Daoy (cell line): ENCODE data around the gene SMIM3. TPM values are rescaled to one million over a fixed set of nuclear protein-coding genes. Genes with fewer than 3 reads are reported as not detected.
"Not testable (repeated sequence)": the region's sequence is repeated elsewhere in the genome, so short reads cannot be mapped to it uniquely, and the experiment has no call there.

Source experiments
- DNase-seq: peaks from one replicate; pipeline ENCODE4 v3.0.0-alpha.2; 2015; ENCODE audit warnings: low read depth
- total RNA-seq: library from RNA; depleted of rRNA; stranded (reverse); fragments of >200 nt; shearing (Covaris generic); gene quantifications from 2 replicates; pipeline ENCODE4 v1.2.3, GENCODE V29; 2014; rRNA removed

The SMIM3 gene
- total RNA-seq, 1 experiment from 2014 or later, result 47.1 TPM

DNA sequence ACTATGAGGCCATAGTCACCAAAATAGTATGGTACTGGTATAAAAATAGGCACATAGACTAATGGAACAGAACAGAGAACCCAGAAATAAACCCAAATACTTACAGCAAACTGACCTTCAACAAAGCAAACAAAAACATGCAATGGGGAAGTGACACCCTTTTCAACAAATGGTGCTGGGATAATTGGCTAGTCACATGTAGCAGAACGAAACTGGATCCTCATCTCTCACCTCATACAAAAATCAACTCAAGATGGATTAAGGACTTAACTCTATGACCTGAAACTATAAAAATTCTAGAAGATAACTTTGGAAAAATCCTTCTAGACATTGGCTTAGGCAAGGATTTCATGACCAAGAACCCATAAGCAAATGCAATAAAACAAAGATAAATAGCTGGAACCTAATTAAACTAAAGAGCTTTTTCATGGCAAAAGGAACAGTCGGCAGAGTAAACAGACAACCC, 14.9 kb downstream of the SMIM3 start:
- DNase-seq, result not testable (repeated sequence)

DNA sequence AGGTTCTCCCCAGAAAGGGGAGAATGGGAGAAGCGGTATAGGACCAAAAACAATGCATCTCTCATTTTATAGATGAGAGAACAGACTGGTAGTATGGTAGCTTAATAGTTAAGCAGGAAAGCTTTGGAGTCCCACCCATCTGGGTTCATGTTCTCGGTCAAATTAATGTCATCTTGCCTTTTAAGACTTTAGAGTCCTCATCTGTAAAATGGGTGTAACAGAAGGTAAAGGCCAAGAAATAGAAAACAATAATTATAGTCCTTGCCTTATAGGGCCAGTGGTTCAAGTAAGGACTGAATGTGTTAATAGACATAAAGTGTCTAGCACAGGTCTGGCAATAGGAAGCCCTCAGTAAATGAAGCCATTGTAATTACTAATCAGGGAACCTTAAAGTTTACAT, 16.4 kb downstream of the SMIM3 start:
- no peak for DNase-seq

DNA sequence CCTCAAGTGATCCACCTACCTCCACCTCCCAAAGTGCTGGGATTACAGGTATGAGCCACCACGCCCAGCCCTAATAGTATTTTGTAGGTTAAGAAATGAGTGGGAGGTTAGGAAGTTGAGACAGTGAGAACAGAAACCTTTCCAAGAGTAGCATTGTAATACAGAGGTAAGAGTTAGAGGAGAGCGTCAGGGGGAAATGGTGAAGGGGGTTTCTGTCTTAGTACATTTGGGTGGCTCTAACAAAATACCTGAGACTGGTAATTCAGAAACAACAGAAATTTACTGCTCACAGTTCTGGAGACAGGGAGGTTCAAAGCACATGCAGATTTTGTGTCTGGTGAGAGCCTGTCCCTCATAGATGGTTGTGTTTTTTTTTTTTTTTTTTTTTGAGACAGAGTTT, 18.8 kb downstream of the SMIM3 start:
- DNase-seq, result no peak

DNA sequence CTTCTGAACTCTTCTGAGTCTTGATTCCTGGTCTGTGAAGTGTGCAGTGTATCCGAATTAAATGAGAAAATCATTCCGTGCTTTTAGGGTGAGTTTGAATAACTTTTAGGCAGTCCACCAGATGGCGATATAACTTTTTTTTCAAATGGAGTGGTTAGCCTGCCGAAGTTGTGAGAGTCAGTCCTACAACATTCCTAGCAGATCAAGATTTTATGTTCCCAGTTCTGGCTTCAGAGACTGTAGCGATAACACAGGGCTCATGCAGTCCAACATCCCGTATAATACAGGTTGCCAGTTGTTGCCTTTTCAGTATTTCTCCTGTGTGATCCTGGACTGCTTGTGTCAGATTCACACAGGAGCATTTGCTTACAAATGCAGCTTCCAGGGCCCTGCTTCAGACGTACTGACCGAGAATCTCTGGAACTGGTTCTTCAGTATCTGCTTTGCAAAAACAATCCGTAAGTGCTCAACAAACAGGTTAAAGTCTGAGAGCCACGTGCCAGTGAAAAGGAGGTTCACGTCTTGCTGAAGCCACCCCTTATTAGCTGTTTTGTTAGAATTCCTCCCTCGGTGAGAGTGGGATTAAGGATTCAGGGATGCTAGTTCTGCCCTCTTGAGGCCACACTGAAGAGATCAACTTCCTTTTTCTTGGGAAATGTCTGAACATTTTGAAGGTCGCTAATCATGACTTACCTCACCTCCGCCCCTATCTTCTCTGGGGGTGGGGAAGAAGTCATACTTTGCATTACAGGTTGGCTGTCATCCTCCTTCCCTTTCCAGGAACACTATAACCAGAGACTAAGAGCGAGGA, 22.8 kb downstream of the SMIM3 start:
- DNase-seq, result peak; percentile 63

DNA sequence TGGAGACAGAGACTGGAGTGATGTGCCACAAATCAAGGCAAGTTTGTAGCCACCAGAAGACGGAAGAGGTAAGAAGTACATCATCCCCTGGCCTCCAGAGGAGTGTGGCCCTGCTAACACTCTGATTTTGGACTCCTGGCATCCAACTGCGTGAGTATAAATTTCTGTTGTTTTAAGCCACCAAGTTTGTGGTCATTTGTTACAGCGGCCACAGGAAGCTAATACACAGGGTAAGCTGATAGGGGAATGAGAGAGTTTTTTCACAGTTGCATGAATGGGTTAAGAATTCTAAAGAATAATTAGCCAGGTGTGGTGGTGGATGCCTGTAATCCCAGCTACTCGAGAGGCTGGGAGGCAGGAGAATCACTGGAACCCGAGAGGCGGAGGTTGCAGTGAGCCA, 25.8 kb downstream of the SMIM3 start:
- no peak for DNase-seq

DNA sequence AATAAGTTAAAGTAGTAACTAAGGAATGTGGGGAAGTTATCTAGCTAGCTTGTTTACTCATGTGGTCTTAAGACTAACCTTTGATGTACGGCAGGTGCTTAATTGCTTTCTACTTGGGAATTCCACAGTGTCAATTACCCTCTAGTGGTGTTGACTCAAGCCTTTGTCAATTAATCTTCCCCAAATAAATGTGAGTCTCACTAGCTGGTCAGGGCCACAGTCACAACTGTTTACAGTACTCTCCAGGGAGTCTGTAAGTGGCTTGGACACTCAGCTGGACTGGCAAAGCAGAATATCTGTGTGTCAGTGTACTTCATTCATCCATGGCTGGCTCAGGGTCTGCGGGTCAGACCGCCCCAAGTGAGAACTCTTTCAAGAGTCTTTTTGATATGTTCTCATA, 30.8 kb downstream of the SMIM3 start:
- no peak for DNase-seq

DNA sequence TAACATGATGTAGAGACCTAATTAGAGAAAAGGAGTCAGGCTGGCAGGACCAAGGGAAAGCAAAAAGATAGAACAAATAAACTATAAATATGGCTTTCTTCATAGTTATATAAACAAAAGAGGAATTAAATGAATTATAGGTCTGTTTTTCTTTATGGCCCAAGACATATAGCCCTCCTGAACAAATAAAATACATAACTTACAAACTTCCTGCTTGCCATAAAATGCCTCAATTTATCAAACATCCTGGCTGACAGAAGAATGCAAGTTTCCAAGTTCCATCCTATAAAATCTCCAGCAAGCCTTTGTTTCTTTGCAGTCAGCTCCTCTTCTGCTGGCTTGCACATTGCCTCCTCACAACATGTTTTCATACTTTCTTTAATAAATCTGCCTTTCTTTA, 36.5 kb downstream of the SMIM3 start:
- DNase-seq, result no peak

DNA sequence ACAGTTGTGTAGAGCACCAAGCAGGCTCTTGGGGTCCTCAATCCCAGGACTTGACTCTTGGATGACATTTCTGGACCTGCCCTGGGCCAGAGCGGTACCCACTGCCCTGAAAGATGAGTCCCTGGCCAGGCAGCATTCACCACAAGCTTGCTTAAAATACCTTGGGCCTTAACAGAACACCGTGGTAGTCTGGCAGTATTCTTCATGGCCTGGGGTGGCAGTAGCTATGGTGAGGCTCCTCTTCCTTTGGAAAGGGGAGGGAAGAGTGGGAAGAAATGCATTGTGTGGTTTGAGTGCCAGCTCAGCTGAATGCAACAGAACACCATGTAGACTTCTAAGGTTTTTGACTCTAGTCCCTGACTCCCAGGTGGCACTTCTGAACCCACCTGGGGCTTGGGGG, 38.4 kb downstream of the SMIM3 start:
- no peak for DNase-seq

DNA sequence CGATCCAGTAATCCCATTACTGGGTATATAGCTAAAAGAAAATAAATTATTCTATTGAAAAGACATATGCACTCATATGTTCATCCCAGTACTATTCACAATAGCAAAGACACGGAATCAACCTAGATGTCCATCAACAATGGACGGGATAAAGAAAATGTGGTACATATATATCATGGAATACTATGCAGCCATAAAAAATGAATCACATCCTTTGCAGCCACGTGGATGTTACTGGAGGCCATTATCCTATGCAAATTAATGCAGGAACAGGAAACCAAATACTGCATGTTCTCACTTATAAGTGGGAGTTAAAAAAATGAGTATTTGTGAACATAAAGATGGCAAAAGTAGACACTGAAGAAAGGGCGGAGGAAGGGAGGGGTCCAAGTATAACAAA, 51.2 kb downstream of the SMIM3 start:
- no peak for DNase-seq

DNA sequence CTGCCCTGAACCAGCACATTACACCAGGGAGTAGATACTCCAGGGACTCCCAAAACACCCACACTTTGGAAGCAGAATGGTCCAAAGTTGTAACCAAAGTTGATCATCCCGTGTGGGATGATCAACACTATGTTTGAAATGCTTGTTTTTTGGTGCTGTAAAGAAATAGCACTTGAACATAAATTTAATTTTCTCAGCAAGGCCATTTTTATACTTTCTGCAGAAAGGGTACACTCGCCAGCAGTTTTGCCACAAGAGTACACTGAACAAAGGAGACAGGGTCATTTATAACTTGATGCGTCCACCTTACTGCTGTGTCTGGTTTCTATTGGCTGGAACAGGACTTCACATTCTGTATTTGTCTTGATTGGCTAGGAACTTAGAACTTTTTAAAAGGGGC, 53.3 kb downstream of the SMIM3 start:
- not testable (repeated sequence) for DNase-seq

DNA sequence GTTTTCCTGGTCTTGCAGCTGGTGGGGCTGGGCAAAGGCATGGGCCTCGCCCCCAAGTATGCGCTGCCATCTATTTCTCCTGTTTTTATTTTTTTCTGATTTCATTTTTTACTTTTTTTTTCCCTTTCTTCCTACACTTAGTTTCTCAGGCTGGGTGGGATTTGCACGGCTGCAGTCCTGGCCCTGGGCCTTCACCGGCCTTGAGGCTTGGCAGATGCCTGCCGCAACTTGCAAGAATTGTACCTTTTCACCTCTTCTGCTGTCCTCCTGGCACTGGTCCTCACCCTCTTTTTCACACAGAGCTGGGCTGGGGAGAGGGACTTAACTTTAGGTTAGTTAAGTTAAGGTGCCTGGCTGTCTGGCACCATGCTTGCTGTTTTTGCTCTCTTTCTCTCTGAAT, 57.5 kb downstream of the SMIM3 start:
- DNase-seq, result no peak

DNA sequence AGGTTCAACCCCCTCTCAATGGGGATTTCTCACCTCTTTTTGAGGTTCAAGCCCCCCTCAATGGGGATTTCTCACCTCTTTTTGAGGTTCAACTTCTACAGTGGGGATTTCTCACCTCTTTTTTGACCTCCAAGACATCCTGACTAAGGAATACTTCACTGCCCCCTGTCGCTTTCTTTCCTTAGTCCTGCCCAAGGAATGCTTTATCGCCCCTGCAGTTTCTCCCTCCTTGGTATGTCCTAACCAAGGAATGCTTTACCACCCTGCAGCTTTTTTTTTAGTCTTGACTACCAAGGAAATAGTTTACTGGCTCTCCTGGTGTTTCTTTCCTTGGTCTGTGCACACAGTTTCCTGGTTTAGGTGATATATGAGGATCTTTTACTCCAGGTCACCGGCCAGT, 58.1 kb downstream of the SMIM3 start:
- DNase-seq, result no peak

DNA sequence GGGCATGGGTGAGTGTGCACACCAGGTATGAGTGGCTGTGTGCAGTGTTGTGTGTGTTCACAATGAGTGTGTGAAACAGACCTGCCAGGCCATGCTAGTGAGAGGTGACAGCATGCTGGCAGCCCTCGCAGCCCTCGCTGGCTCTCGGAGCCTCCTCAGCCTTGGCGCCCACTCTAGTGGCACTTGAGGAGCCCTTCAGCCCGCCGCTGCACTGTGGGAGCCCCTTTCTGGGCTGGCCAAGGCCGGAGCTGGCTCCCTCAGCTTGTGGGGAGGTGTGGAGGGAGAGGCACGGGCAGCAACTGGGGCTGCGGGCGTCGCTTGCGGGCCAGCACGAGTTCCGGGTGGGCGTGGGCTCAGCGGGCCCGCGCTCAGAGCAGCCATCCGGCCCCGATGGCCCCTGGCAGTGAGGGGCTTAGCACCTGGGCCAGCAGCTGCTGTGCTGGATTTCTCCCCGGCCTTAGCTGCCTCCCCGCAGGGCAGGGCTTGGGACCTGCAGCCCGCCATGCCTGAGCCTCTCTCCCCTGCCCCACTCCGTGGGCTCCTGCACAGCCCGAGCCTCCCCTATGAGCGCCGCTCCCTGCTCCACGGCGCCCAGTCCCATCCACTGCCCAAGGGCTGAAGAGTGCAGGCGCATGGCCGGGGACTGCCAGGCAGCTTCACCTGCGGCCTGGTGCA, 66.8 kb downstream of the SMIM3 start:
- DNase-seq, result not testable (repeated sequence)

DNA sequence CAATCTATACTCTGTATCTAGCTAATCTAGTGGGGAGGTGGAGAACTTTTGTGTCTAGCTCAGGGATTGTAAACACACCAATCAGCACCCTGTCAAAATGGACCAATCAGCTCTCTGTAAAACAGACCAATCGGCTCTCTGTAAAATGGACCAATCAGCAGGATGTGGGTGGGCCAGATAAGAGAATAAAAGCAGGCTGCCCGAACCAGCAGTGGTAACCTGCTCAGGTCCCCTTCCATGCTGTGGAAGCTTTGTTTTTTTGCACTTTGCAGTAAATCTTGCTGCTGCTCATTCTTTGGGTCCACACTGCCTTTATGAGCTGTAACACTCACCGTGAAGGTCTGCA, 67.7 kb downstream of the SMIM3 start, which contains the start of gene IRGM:
Gene IRGM, plus strand, starts transcription at position 214 of the 346 bp plus-strand sequence. CDS start 1,603 bp downstream, outside the sequence.
- not testable (repeated sequence) for DNase-seq

Other genes starting within 250 kb of the SMIM3 start
- gene SYNPO, start 138.1 kb upstream of the SMIM3 start, total RNA-seq, result 4.5 and 5.4 TPM in 2 replicates
- 0.09 TPM in 1 of 2 replicates, not detected in the other for gene MYOZ3, start 117.5 kb upstream of the SMIM3 start, total RNA-seq
- 51.4 and 51.9 TPM in 2 replicates for gene RBM22, start 77.7 kb upstream of the SMIM3 start, total RNA-seq
- gene DCTN4, start 19.7 kb upstream of the SMIM3 start, total RNA-seq, result 43.2 and 49.3 TPM in 2 replicates
- 0.51 TPM in 1 of 2 replicates, not detected in the other for gene IRGM, start 67.8 kb downstream of the SMIM3 start, total RNA-seq
- 8.7 and 9.4 TPM in 2 replicates for gene ZNF300, start 126.2 kb downstream of the SMIM3 start, total RNA-seq
- 11.5 and 13.1 TPM in 2 replicates for gene GPX3, start 241.8 kb downstream of the SMIM3 start, total RNA-seq